GM18520 (cell line): Measurements from ENCODE around the gene NFAM1.
A peak's percentile ranks its signal among the peaks of the same experiment; 100 is the strongest.

Source experiments
- ATAC-seq: cut with Tn5 transposase; IDR thresholded peaks from one replicate; pipeline ENCODE4 v1.9.1; 2021; ENCODE audit not compliant: unreplicated experiment

The NFAM1 gene

DNA sequence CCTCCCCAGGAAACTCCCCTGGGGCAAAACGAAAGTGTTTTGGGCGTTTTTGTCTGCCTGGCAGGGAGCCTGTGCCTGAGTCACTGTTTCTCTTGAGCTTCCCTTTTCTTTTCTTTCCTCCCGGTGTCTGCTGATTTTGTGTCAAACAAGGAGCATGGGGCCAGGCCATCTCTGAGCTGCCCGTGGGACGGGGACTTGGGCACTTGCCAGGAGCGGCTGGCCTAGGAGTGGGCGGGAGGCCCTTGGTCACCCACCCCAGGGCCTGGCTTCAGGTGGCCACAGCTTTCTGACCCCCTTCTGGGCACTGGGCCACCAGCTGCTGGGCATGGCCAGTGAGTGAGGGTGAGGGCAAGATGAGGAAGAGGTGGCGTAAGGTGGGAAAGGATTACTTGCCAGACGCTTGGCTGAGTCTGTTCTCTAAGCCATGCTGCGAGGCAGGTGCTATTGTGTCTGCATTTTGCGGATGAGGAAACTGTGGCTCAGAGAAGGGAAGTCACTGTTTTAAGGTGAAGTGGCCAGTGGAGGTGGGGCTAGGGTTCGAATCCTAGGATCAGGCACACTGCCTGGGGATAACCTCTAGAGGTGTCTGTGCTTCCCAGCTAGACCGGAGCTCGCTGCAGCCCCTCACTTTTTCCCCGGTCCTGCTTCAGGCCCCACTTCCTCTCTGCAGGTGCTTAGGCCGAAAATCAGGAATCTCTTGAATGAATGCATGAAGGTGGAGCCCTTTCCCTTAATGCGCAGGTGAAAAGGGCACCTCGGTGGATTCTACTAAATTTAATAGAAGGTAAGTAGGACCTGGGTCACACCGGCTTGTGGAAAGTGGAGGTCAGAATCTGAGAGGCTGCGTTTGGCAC, 7.8 kb upstream of the NFAM1 start:
- ATAC-seq: no peak

DNA sequence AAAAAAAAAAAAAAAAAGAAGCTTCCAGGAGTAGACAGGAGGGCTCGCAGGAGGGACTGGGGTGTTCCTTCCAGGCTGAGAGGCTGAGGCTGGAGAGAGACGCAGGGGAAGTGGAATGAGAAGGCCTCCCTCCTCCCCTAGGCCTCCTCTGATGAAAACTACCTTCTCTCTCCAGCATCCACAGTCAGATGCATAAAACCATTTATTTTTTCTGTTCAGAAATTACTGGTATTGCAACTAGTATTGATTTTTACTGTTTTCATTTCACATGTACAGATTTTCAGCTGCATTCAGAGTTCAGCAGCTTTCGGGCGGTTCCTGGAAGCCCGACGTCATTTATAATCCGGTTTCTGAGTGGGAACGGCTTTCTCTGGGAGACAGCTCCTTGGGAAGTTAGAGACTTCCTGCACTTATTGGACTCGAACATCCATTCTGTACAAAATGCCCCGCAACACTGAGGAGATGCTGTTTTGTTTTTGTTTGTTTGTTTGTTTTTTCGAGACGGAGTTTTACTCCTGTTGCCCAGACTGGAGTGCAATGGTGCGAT, 6.9 kb upstream of the NFAM1 start:
- ATAC-seq: no peak

DNA sequence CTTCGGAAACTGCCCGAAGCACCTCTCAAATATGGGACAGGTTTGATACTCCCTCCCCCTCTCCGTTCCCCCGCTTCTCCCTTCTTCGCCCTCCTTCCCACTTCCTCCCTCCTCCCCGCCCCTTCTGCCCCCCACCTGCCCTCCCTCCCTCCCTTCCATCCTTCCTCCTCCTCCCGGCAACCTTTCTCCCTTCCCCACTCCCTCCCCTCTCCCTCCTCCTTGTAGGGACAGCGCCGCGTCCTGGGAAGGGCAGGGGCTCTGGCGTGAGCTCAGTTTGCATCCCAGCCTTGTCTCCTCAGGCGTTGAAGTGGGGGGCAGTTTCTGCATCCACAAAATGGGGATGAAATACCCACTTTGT, 6.1 kb upstream of the NFAM1 start:
- ATAC-seq: no peak

DNA sequence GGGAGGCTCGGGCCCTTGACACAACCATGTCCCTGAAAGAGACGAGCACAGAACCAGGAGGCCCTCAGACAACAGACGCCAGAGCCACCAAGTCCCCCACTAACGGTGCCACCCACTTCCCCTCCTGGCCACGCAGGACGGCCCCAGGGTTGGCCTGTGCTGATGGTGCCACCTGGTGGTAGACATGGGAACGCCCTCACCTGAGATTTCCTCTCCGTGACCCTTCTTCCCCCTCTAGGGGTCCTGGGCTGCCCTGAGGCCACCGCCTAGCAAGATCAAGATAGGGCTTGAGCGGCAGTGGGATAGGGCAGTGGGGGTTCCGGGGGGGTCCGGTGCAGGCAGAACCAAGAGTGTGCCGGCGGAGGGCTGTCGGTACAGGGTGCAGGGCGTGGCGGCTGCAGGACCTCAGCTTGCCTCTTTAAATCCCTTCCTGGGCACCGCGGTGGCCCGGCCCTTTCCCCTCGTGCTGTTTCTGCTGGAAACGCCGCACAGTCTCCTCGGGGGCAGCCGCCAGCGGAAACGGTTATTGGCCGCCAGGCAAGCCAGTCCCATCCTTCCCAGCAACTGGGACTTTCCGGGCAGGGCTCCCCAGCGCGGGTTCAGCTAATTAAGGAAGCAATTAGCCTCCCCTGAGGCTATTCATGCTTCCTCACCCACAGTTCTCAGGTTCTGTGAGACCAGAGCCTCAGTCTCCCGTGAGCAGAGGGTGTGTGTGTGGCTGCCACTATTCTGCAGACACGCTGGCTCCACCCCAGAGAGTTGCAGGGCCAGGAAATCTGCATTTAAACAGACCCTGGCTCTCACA, 5.5 kb upstream of the NFAM1 start:
- peak; percentile 52 for ATAC-seq

DNA sequence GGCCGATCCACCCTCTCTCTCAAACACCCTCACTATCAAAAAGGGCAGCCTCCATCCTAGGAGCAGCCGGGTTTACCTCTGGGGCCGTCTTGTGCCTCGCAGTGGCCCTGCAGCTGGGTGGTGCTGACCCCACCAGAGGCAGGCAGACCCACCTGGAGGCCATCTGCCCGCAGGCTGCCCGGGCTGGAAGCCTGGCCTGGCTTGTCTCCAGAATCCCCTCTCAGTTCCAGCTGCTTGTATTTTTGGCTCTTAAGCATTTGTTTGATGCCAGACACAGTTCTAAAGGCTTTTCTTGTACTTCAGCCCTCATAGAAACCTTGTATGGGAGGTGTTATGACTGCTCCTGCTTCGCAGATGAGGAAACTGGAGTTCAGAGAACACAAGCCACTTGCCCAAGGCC, 4.2 kb upstream of the NFAM1 start:
- ATAC-seq: no peak

DNA sequence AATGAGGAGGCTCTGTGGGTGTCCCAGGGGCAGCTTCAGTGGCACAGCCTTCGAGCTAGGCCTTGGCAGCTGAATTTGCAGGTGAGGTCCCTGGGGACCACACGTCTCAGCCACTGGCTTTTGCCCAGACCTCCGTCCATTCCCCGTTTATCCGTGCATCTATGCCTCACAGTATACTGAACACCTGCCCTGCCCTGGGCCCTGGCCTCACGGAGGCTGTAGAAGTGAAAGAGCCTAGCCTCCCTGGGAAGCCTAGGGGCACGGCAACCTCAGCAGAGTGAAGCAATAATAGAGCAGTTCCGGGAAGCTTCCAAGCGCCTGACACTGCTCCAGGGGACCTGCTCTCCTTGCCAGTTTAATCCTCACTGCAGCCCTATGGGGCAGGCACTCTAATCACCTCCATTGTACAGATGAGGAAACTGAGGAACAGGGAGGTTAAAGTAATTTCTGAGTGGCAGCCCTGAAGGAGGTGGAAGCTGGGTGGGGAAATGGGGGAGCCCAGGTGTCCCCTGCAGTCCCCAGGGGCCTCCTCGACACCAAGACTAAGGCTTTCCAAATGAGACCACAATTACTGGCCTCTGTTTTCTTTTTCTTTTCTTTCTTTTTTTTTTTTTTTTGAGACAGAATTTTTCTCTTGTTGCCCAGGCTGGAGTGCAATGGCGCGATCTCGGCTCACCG, 2.7 kb upstream of the NFAM1 start:
- ATAC-seq: no peak

DNA sequence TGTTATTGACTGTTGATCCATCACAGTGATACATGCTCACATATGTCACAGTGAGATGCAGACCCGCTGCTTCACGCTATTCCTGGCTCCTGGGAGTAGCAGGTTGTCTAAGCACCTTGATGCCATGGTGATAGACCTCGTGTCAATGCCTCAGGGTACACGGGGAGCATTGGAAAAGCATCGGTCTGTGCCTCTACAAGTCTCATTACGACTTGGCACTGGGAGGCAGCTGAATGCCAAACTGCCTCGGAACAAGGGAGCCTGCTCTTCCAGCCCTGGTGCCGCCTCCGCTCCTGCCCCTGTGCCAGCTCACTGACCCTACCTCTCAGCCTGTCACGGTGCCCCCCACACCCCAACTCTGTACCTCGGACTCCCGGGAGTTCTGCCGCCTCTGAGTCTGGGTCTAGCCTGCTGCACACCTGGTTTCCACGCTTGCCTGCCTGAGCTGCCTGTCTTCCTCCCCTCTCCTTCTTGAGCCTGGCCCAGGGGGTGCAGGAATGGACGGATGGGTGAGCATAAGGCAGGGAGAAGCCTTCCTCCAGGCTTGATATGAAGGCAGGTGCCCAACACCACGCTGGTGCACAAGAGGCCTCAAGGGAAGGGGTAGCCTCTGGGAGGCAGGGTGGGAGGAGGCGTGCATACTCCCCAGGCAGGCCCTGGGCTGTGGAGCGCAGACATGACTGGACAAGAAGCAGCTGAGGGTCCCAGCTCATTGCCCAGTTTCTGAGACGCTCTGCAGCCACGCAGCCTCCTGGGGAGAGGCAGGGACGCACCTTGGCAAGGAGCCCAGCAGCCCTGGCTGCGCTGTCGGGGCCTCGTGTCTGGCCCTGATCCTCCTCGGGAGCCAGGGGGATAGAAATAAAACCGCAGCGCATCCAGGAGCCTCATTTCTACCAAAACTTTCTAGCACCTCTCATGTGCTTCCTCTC, 1.8 kb upstream of the NFAM1 start:
- no peak for ATAC-seq

DNA sequence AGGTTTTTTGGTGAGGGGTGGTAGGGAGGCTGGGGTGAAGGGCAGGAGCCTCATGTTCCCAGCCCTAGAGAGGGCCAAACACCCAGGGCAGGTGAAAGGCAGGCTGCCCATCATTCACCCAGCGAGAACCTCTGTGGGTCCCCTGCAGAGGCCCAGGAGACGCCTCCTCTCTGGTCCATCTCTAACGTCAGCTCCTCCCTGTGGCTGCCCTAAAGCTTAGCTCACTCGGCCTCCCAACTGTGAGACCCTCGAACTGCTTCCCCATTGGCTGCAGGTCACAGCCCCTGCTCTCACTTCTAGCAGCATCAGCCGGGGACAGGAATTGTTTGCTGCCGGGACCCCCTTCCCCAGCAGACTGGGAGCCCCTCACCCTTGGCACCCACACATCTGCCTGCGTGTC, 615 bp upstream of the NFAM1 start:
- ATAC-seq: no peak

DNA sequence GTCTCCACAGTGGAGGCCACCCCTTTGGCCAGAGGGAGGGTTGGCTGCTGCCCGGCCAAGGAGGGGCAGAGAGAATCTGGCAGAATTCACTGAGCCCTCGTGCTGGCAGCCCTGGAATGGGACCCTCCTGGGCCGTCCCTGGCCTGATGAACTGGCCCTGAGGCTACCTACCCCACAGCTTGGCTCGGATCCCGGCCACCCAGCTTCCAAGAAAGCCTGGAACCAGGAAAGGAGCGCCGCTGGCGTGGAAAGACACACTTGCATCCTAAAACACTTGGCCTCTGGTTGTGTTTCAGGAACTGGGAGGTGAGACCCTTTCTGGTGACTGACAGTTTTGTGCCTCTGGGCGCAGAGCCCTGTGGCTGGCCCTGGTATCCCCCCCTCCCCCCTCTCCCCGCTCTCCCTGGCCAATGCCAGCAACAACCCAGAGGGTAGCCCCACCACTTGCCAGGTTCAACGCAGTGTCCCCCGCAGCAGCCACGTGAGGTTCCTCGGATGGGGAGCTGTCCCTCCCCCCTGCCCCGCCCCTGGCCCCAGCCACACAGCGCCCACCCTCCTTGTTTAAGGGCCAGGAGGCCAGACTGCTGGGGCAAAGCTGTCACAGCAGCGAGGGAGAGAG, 693 bp downstream of the NFAM1 start:
- ATAC-seq: no peak

DNA sequence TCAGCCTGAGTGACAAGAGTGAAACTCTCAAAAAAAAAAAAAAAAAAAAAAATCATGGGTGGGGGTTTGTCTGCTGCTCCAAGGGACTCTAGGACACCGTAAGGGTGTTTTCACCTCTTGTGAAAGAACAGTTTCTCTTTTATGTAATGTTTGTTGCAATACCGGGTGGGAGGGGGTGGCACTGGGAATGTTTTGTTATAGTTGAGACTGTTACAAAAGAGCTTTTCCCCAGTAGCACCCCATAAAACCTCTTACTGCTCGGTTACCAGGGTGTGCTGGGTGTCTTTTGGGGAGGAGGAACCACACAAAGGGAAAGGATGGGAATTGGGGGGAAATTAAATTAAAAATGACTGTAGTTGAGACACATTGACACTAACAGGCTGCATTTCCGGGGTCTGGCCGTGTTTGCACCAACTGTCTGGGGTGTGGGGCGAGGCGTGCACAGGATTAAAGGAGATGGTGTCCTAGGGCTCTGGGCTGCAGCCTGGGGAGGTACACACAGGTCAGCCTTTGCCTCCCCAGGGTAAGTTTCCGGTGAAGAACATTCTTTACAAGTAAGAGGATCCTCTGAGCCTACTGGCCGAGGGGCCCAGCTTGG, 1.6 kb downstream of the NFAM1 start:
- ATAC-seq: no peak

DNA sequence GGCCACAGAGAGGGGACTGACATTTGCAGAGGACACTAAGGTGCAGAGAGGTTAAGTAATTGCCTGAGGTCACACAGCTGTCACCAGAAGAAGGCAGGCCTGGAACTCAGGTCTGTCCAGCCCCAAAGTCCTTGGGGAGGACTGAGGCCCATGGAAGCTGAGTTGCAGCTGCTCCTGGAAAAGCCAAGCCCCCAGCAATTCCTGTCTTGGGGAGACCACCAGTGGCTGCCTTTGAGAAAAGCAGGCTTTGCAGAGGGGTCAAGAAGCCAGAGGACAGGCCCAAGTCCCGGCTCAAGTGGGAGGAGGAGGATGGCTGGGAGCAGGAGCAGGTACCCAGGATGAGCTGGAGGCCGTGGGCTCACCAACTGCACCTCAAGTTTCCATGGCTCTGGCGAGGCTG, 3.4 kb downstream of the NFAM1 start:
- no peak for ATAC-seq

DNA sequence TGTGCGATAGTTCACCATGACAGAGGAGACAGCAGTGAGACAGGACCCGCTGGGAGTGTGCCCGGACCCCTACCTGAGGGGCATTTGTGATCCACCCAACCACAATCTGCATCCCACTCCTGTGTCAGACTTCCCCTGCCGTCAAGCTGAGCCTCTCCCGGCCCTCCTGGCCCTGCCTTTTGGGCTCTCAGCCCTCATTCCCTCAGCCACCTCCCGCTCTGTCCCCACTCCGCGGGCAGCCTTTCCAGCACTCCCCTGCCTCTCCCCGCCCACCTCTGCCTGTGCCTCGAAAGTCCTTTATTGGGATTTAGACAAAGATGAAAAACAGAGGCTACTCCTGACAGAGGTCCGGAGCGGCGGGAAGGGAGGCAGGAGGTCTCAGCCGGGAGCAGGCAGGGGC, 4.2 kb downstream of the NFAM1 start:
- no peak for ATAC-seq

DNA sequence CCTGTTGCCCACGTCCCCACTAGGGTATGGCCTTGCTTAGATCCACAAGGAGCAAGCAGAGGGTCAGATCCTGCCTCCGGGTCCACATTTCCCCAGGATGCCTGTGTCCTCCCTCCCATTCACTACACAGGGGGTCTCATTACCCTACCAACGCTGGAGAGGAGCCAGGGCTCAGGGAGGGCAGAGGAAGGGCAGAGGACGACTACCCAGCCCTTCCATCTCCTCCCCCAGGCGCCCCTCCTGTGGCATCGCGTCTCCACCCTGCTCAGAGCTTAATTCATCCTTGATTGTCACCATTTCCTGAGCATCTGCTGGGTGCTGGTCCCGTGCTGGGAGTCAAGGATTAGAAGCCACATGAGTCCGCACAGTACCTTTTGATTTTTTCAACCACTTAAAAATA, 5.0 kb downstream of the NFAM1 start:
- ATAC-seq: no peak

DNA sequence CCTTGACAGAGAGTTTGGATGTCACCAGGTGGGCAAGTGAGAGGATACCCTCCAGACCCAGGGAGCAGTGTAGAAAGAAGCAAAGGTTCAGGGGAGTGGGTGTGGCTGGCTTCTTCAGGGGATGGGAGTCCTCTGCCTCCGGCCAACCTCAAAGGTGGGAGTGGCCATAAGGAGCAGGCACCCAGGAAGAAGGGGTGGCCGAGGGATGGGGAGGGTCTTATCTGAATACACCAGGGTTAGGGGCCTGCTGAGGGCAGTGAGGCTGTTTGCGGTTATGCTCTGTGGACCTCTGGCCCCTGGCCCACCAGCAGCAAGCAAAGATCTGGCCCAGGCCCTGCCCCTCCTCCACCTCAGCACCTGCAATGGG, 6.2 kb downstream of the NFAM1 start:
- ATAC-seq: no peak

DNA sequence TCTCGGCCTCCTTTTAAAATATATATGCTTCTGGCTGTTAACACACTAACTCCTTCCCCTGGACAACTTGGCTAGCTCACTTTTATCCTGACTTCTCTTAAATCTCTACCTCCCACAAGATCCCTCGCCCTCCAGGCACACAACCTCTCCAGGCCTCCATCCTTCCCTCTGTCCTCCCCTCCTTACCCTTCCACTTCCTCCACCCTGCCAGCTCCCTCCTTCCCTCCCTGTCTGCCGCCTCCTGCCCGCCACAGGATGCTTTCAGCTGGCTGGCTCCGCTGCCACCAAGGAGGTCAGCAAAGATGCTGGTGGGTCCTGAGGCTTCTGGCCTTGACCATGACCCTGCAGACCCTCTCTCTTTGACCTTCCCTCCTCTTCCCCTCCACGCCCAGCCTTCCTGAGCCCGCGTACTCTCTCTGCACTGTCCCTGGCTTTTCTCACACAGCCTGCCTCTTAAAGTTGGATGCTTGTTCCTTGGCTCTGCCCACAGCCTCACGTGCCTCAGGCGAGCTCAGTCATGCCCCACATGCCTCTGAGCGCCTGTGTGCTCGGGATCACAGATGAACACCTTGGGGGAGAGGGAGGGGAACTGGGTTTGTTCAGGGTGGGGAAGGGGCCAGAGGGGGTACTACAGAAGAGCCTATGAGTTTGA, 6.7 kb downstream of the NFAM1 start:
- no peak for ATAC-seq

DNA sequence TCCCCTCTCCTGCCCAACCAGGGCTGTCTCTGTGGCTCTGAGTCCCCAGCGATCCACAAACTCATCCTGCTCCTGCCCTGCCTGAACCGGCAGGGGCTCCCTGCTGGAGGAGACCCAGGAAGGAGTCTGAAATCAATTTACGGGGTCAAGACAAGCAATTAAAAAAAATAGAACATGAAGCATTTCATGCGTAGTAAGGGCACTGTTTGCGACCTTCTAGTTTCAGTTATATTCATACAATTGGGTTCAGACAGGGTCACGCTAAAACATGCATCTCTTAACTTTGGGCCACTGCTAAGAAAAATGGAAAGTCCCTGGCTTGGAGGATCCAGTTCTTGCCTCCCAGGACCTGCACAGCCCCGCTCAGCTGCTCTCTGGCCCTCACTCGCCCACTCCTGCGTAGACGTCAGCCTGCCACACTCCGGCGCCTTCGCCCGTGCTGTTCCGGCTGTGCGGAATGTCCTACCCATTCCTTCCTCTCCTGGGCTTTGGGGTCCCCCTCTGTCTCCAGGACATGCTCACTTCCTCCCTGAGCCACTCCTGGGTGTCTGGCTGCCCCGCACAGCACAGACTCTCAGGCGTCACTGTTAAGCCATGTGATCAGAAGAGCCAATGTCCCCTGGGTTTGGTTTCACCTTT, 12.8 kb downstream of the NFAM1 start:
- ATAC-seq: no peak

DNA sequence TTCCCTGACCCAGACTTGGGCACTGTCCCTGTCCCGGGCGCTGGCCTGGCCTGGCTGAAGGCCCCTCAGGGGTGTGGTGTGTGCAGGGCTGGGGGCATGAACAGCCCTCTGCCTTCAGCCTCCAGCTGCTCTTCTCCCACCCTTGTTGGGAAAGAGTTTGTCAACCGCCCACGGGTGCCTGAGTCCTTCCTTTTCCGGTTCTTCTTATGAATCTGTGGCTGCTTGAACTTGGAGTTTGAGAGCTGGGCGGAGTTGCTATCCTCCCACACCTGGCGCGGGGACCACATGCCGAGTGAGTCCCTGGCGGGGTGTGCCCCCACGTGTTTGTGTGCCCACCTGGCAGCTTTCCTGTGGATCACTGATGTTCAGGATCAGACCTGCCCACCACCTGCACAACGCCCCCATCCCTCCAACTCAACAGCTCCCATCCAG, 13.4 kb downstream of the NFAM1 start:
- no peak for ATAC-seq

DNA sequence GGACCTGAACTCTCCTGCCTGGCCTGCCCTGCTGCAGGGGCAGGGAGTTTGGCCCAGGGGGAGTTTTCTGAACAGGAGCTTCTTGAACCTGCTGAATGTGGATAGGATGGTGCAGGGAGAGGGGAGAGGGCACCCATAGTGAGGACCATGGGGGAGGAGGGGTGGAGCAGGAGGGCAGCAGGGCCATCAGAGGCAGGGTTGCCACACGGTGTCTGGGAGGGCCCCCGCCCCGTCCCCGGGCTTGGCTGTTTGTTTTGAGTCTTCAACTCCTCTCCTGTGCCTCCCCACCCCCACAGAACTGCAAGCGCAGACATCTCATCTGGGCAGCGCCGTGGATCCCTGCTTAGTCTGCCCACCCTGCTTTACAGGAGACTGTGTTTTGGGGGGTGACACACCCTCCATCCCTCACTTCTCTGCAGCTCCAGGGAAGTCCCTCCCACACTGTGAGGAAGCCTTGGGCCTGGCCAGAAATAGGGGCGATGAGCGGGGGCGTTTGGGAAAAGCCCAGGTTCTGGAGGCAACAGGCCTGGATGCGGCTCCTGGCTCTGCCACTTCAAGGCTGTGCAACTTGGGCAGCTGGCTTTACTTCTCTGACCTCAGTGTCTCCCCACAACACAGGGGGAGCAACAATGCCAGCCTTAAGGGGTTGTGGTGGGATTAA, 14.4 kb downstream of the NFAM1 start:
- ATAC-seq: no peak
